D721Med (cell line): ENCODE measurements around the gene CDH15.

Experiments used
- DNase-seq: peaks from one replicate; pipeline ENCODE4 v3.0.0; 2011; ENCODE audit warnings: low spot score; ENCODE audit not compliant: insufficient read length
- FAIRE-seq: peaks from 2 replicates; lab custom pipeline; 2011; peaks lifted over from hg19 to GRCh38; lab: Jason Lieb, UNC
- CTCF ChIP-seq: IDR thresholded peaks from 2 replicates; pipeline ENCODE4 v1.5.1; 2012; ENCODE audit warnings: mild to moderate bottlenecking, control low read depth; ENCODE audit not compliant: insufficient read depth; ENCODE audit errors: missing control alignments

CDH15 gene

DNA sequence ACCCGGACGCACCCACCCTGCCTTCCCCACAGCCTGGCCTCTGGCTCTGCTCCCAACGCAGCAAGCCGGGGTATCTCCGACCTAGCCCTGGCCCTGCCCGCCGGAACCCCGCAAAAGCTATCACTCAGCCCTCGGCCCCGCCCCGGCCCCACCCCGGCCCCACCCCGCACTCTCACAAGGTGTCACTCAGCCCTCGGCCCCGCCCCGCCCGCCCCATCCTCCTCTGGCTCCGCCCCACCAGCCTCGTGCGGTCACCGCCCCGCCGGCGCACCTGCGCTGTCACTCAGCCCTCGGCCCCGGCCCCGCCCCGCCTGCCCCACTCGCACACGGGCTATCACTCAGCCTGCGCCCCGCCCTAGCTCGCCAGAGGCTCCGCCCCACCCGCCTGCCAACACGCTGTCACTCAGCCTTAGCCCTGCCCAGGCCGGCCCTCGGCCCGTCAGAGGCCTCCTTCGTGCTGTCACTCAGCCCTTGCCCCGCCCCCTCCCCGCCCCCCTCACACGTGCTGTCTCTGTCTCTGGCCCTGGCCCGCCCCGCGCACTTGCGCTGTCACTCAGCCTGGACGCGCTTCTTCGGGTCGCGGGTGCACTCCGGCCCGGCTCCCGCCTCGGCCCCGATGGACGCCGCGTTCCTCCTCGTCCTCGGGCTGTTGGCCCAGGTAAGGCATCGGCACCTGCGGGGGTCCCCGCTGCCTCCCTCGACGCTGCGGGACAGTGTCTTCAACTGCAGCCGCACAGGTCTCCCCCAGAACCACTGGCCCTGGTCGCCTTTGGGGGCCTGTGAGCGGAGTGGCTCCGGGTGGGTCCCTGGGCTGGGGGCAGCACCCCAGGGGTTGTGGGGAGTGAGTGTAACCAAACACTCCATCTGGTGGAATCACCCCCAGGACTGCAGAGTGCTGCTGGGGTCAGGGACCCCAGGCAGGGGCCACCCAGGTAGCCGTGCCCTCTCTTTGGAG, at the start of gene CDH15:
Gene CDH15 (plus strand): TSS at position 533 of the 955 bp plus-strand sequence. CDS start 84 bp downstream, at position 617.
- DNase-seq (peak; percentile 82), FAIRE-seq (no peak)
- TF ChIP-seq CTCF = no peak

DNA sequence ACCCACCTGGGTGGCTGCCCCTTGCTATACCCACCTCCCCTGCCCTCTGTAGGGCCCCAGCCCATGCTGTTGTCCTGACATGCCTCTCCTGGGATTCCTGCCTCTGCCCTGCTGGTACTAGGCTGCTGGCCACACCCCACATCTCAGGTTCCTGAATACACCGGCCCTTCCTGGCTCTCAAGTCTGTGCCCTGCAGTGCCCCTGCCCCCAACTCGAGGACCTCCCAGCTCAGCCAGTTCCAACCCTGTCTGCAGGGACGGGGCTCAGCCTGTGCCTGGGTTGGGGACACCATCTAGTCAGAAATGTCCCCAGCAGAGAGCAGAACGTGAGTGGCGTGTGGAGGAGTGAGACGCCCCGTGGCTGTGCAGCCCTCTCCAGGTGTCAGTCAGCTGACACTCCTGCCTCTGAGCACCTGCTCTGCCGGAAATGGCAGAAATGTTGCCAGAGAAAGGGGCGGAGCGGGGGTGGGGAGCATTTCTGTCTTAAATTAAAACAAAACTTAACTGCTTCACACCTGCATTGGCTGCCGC, 49.2 kb upstream of the CDH15 start:
- no peak for TF ChIP-seq CTCF
- no peak for FAIRE-seq
- no peak for DNase-seq

- TF ChIP-seq CTCF = no peak
- no peak for DNase-seq
- FAIRE-seq = no peak
Observed at GRCh38 chr16:89123001-89123830, 48.3 kb upstream of the CDH15 start.

- no peak for TF ChIP-seq CTCF
- FAIRE-seq (no peak), DNase-seq (no peak)
Observed at GRCh38 chr16:89123831-89124100, 47.8 kb upstream of the CDH15 start.

- DNase-seq (no peak), FAIRE-seq (no peak)
- no peak for TF ChIP-seq CTCF
Observed at GRCh38 chr16:89129378-89129777, 42.2 kb upstream of the CDH15 start.

GRCh38 chr16:89130448-89130847, 41.1 kb upstream of the CDH15 start:
- TF ChIP-seq CTCF = no peak
- DNase-seq = no peak
- FAIRE-seq = no peak

- DNase-seq (no peak), FAIRE-seq (no peak)
- TF ChIP-seq CTCF = no peak
Observed at GRCh38 chr16:89131783-89132182, 39.8 kb upstream of the CDH15 start.
